Cerebellar cortex (tissue), 1 donor: ENCODE results near the gene PARD3.

Experiments
- DNase-seq: peaks from one replicate; pipeline ENCODE4 v3.0.0-alpha.2; 2015; ENCODE audit warnings: low spot score

PARD3 gene

DNA sequence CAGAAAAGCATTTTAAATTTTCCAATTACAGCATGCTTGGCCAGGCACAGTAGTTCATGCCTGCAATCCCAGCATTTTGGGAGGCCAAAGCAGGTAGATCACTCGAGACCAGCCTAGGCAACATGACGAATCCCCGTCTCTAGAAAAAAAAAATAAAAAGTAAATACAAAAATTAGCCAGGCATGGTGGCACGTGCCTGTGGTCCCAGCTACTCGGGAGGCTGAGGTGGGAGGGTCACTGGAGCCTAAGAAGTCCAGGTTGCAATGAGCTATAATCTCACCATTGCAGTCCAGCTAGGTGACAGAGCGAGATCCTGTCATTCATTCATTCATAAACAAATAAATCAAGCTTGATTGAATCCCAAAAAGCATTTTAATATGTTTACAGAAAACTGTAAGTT, 234.9 kb downstream of the PARD3 start:
- DNase-seq, result no peak

GRCh38 chr10:34578468-34578867, 236.6 kb downstream of the PARD3 start:
- DNase-seq, result no peak

GRCh38 chr10:34576797-34577196, 238.3 kb downstream of the PARD3 start:
- peak; percentile 21 for DNase-seq

- no peak for DNase-seq
Measured at GRCh38 chr10:34575882-34576281, 239.2 kb downstream of the PARD3 start.

DNA sequence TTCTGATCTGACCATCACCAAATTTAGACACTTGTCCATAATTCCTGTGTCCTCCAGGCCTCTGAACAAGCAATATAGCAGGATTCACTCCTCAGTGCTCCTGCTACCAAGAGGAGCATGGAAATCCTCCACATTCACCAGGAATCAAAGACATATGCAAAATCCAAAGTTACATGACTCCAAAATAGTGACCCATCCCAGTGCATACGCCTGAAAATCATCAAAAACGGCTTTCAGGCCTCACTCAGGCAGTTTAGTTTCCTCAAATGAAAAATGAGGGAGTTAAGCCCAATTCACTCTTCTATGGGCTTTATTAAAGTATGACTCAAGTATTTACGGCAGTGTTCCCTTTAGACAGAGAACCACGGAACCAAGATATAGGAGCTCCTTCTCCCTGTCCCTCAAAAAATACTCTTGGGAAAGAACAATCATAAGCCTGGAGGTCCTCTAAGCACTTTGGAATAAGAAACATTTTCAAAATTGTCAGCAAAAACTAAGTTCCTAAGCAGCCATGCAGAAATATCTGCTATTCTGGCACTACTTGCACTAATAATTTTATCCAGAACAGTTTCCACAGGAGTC, 240.7 kb downstream of the PARD3 start:
- DNase-seq, result no peak

GRCh38 chr10:34570887-34571286, 244.2 kb downstream of the PARD3 start:
- no peak for DNase-seq

- DNase-seq, result no peak
Measured at GRCh38 chr10:34567659-34568253, 247.3 kb downstream of the PARD3 start.

- no peak for DNase-seq
Measured at GRCh38 chr10:34565934-34566333, 249.2 kb downstream of the PARD3 start.

DNA sequence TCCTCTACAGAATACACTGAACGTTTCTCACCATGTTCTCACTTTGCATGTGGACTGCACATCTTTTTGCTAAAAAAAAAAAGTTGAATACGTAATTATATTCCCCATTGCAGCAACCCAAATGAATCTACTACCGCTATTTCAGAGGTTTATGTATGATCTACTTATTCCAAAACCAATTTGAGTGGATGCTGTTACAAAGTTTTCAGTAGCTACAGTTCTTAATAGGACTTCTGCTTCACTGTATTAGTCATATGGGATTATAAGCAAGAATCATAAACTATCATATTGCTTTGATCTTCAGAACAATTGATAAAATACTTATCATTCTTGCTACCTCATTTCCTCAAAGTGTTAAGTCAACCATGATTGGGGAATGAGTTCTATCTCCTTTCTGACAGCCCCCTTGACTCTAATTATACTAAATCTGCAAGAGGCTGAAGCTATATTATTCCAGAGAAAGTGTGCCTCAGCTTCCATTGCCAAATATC, 257.0 kb downstream of the PARD3 start:
- DNase-seq, result no peak

- no peak for DNase-seq
Measured at GRCh38 chr10:34557173-34557572, 257.9 kb downstream of the PARD3 start.

GRCh38 chr10:34555653-34556052, 259.4 kb downstream of the PARD3 start:
- no peak for DNase-seq

- no peak for DNase-seq
Measured at GRCh38 chr10:34553747-34554146, 261.3 kb downstream of the PARD3 start.

DNA sequence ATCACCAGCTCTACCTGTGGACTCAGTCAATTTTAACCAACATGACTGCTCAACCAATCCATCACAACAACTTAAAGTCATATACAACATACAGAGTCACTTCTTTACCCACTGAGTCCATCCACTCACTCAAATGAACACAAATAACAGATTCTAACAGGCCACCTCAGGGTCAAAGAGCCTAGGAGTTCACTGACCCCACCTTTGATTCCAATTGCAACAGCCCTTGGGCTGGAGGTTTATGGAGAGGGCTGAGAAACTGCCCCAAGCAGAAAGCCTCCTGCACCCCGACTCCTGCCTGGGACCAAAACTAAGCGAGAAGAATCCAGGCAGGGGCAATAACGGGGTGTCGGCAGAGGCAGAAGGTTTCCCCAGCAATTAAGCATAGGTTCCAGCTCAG, 263.8 kb downstream of the PARD3 start:
- no peak for DNase-seq

- DNase-seq, result no peak
Measured at GRCh38 chr10:34549953-34550352, 265.1 kb downstream of the PARD3 start.

DNA sequence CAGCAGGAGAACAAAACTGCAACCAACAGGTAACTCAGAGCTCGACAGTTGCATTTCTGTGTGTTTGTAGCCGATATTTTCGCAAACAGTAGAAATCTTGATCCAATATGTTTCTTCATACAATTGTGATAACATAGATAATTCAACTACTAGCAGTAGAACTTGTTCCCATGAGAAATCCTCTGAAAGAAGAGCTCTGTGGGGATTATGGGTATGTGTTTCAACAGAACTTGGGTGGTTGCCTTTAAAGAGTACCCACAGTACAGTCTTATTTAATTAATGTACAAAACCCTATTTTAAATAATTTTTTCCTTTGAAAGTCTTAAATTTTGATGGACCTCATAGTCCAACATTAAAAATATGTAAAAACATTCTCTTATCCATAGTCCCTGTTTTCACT, 266.1 kb downstream of the PARD3 start:
- no peak for DNase-seq

GRCh38 chr10:34548466-34548865, 266.6 kb downstream of the PARD3 start:
- no peak for DNase-seq

GRCh38 chr10:34547695-34548094, 267.4 kb downstream of the PARD3 start:
- no peak for DNase-seq

GRCh38 chr10:34547291-34547690, 267.8 kb downstream of the PARD3 start:
- DNase-seq, result no peak

- no peak for DNase-seq
Measured at GRCh38 chr10:34544400-34544799, 270.7 kb downstream of the PARD3 start.

DNA sequence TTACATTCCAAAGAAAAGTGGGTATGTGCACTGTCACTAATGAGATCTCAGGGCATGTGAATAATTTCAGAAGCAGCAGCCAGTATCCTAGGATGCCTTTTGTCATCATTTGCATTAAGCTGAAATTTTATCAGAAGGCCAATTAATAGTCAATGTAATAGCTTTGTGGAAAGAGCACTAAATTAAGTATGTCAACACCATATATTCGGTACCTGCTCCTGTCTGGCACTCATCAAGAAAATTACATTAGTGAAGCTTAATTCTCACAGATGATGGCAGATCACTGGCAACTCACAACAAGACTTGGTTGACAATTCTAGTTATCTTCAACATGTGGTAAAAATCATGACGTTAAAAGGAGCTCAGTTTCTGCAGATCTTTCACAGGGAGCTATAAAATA, 271.4 kb downstream of the PARD3 start:
- no peak for DNase-seq

GRCh38 chr10:34540492-34540891, 274.6 kb downstream of the PARD3 start:
- no peak for DNase-seq

- no peak for DNase-seq
Measured at GRCh38 chr10:34539533-34540315, 275.4 kb downstream of the PARD3 start.

- no peak for DNase-seq
Measured at GRCh38 chr10:34538281-34538829, 276.7 kb downstream of the PARD3 start.
